ENCODE results near the gene RALY. TPM values are rescaled to one million over a fixed set of nuclear protein-coding genes. Genes with fewer than 3 reads are reported as not detected.

The RALY gene
- total RNA-seq, 1 experiment from 2014 or later, result 218 TPM

DNA sequence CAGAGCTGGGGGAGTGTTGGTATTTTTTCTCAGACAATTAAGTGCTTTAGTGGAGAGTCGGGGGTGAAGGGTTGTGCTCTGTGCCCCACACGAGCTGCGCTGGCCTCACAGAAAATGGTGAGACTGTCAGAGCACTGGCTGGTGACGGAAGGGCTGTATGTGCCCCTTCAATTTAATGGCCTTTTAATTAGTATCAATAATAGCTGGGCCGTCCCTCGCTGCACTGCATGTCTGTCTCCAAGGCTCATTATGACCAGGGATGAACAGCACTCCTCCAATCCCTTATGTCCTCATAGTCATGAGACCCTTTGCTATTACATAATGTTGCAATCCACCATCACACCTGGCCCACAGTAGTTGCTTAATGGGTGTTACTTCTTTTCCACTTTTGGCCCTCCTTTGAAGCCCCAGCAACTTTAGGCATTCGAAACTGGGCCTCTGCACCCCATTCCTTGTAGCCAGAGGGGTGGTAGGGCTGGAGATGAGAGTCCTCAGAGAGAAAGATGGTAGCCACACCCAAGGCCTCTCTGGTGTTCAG is 9.5 kb upstream of the RALY start:
- no peak for DNase-seq (ENCODE audit: low spot score)
- in situ Hi-C loops (cut with HindIII; ENCODE audit: low sequenced_read_pairs), result no loop called here

DNA sequence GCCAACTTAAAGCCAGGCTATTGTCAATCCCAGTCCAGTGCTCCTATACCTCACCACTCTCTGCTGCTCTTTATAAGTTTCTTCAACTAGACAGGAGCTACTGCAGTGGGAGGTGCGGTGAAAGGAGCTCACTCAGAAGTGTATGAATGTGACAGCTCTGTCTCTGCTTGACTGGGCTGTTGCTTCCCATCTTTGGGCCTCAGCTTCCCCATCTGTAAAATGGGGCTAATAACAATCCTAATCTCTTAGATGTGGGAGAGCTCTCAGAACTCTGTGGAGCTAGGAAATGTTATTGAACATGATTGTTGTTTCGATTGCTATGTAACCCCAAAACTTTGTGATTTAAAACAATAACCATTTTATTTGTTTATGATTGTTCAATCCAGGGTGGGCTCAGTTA is 8.4 kb upstream of the RALY start:
- DNase-seq (ENCODE audit: low spot score), result no peak
- in situ Hi-C loops (cut with HindIII; ENCODE audit: low sequenced_read_pairs), result no loop called here

DNA sequence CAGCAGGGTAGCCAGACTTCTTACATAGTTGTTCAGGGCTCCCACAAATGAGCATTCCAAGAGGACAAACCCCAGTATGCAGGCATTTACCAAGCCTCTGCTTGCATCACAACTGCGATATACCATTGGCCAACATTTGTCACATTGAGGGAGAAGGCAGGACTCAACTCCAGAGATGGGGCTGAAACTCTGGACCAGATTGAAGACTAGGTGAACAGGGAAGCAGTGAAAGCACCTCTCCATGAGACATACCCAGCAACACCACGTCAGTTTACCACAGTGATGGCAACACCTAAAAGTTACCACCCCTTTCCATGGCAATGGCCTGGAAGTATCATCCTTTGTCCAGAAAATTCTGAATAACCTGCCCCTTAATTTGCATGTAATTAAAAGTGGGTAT is 7.9 kb upstream of the RALY start:
- in situ Hi-C loops (cut with HindIII; ENCODE audit: low sequenced_read_pairs), result no loop called here
- no peak for DNase-seq (ENCODE audit: low spot score)

DNA sequence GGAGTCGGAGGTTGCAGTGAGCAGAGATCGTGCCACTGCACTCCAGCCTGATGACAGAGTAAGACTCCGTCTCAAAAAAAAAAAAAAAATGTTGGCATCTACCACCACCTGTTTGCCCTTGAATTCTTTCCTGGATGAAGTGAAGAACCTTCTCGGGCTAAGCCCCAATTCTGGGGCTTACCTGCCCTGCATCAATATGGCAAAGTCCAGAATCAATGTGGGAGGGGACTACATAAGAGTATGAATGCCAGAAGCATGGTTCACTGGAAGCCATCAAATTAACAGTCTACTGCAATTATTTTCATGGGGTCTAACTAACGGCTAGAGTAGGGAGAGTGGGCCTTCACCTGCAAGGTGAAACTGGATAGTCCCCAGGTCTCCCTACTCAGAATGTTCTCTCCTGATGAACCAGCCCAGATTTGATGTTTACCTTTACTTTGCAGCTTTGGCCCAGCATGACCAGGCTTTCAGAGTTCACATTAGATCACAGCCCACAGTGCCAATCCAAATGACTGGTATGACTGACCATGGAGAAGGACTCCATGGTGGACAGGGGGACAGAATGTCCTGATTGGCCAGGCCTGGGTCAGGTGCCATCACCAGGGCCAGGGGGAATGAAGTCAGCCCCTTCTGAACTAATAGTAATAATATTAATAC is 7.0 kb upstream of the RALY start:
- no peak for DNase-seq (ENCODE audit: low spot score)
- in situ Hi-C loops (cut with HindIII; ENCODE audit: low sequenced_read_pairs), result no loop called here

DNA sequence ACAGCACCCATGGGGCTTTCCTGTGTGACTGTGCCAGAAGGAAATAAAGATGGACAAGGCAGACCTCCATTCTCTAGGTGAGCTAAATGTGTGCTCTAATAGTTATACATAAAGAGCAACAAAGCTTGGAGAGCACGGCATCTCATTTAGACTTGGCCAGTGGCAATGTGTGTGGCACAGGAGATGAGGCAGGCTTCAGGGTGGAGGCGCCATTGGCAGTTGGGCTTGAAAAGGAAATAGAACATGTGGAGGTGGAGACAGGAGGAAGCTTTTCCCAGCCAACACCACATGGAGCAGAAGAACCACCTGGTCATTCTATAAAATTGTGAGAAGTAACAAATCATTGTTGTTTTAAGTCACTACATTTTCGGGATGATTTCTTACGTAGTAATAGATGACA is 3.6 kb upstream of the RALY start:
- in situ Hi-C loops (cut with HindIII; ENCODE audit: low sequenced_read_pairs), result no loop called here
- DNase-seq (ENCODE audit: low spot score), result no peak

DNA sequence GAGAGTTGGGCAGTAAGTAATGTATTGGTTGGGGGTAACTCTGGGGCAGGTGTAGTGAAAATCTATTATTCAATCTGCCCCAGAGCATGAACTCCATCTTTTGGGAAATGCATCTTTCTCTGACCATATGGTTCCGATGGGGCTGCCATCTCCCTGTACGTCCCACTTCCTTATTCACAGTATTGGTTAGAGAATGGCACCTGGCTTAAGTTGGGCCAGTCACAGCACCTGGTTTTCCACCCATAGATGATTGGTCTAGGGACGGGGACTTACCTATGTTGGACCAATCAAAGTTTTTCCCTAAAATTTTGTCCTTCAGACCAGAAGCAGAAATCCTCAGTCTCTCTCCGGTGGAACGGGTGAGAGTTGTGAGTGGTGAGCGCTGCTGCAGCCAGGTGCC is 2.2 kb upstream of the RALY start:
- in situ Hi-C loops (cut with HindIII; ENCODE audit: low sequenced_read_pairs), result no loop called here
- no peak for DNase-seq (ENCODE audit: low spot score)

DNA sequence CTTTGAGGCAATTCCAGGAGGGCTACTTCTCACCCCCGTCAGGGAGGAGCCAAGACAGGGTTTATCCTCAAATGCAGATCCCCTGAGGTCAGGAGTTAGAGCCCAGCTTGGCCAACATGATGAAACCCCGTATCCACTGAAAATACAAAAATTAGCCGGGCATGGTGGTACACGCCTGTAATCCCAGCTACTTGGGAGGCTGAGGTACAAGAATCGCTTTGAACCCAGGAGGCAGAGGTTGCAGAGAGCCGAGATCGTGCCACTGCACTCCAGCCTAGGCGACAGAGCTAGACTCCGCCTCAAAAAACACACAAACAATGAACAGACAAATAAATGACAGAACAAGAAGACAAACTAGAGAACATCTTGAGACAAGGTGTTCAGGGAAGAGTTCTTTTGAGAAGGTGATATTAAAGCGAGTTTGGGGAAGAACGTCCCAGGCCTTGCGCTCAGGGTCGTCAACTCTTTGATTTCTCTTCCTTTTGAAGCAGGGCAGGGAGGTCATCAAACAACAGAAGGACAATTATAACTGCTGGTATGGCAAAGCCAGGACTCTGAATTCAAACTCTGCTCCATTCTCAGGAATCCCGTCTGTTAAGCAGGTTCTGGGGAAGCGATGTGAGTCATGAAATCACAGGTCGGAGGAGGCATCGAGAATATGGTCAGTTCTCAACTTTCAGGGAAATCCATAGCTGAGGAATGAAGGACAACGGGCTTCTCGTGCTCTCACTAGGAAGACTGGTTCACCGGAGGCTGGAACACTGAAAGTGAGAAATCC is 1.4 kb upstream of the RALY start:
- in situ Hi-C loops (cut with HindIII; ENCODE audit: low sequenced_read_pairs), result no loop called here
- DNase-seq (ENCODE audit: low spot score), result no peak

DNA sequence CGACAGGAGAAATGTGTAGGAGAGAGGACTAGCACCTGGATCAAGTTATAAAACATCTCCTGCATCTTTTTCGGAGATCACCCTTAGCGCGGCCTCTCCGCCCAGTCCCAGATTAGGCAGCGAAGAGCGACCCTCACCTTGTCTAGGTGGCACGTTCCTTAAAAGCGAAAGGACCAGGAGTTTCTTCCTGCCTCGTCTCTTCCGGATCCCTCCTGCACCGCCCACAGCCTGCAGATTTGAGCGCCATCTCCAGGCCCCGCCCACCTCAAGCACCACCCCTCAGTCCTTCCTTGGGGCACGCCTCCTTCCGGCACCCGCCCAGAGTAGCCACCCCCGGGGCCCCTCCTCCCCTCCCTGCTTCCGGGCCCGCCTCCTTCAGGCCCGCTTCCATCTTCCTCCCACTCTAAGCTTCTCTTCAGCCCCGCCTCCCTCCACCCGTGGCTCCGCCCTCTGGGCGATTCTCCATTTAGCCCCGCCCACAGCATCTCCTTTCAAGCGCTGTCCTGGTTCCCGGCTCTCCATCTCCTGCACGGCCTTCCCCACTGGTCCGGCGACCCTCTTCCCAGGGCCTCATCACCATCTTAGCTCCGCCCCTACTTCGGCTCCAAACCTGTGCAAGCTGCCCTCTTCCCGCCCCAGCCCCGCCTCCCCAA is 662 bp upstream of the RALY start:
- peak; percentile 100 for DNase-seq (ENCODE audit: low spot score)

DNA sequence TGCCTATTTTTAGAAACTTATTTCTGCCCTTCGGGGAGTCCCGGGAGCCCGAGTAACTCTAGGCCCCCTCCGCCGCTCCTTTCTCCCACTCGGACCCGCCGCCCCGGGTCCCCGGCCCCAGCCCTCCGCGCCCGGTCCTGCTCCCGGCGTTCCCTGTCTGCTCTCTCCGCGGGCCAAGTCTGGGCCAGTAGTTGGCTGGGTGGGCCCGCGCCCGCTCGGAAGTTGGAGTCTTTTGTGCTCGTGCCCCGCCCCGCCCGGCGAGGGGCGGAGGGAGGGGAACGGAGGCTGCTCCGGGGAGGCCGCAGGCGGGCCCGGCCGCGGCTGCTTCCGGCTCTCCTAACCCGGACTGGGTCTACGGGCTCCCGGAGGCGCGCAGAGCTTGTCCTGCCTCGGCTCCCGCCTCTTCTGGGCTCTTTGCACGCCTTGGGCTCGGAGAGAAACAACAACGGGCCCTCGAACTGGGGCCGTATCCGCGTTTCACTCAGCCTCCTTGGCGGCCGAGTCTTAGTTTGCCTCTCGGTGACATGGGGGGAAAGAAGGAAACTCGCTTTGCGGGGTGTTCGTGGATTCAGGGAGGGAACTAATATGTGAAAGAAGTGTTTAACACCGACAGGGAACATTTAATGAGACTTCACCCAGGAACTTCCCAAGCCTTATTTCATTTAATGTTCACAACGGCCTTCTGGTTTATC is 657 bp downstream of the RALY start:
- DNase-seq (ENCODE audit: low spot score), result peak; percentile 64
- in situ Hi-C loops (cut with HindIII; ENCODE audit: low sequenced_read_pairs), result no loop called here

More for the DNA sequence above, 662 bp upstream of the RALY start:
- in situ Hi-C loops (cut with HindIII; ENCODE audit: low sequenced_read_pairs), result no loop called here

DNA sequence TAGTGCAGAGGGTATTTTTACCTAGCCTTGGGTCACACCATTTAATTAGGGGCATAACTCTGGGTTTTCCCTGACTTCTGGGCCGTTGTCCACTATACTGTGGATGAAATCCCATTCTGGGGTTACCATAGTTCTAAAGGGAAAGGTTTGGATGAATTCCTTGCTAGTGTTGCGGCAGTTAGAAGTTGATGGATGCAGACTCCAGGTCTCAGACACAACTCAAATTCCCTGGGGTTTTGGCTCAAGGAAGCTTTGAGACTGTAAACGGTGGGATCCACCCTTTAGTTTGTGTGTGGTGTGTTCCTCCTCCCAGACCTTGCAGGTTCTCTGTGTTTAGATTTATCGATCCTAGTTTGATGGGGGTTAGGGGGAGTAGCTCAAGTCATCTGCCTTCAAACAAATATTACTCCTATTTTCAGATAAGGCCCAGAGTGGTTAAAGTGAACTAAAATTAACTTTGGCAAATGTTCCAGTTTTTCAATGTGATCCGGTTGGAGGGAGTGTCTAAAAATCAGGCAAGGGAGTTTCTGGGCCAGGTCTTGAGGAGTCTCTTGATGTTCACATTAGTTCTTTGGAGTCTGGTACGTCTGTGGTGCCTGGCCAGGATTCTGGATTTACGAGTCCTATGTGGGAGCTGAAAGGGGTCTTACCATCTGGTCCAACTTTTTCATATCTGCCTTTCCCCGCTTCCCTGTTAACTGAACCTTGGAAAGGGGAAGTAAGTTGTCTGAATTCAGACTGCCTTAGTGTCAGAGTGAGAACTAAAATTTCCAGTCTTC is 1.5 kb downstream of the RALY start:
- in situ Hi-C loops (cut with HindIII; ENCODE audit: low sequenced_read_pairs), result no loop called here
- DNase-seq (ENCODE audit: low spot score), result no peak

DNA sequence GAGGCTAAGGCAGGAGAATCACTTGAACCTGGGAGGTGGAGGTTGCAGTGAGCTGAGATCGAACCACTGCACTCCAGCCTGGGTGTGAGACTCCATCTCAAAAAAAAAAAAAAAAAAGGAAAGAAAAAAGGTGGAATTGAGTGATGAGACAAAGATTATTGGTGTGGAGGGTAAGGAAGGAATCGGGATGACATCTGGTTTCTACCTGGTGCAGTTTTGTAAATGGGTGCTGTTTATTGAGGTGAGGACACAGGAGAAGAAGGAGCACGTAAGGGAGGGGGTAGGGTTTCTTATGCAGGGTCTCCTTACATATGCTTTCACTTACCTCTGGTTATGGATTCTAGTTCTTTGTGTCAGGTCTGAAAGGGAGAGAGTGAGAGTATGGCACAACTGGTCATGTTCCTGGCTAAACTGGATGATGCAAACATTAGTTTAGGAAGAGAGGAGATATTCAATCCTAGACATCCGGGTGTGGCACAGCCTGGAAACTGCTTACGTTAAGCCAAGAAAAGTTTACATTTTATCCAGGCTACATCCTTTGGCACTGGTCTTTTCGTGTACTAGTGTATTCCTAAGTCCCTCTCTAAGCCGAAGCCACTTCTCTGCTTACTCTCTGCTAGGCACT is 5.4 kb downstream of the RALY start:
- DNase-seq (ENCODE audit: low spot score), result no peak
- in situ Hi-C loops (cut with HindIII; ENCODE audit: low sequenced_read_pairs), result no loop called here

DNA sequence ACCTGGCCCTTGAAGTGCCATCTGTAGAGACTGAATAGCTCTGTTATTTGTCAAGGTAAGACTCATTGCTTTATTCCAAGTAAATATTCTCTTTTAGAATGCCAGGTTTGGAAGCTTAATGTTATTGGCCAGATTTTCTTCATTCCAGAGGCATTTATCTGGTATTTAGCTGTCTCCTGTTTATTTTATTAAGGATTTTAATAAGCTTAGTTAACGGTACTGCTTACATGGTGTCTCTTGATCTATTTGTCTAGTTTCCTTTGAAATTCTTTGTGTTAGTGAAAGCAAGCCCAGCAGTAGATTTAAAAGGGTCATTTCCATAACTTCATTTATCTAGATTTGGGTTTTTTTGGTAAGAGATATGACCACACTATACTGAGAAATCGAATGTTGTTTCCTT is 7.7 kb downstream of the RALY start:
- in situ Hi-C loops (cut with HindIII; ENCODE audit: low sequenced_read_pairs), result loop anchor here (5.0 kb wide), 1 partner anchor 71 kb away; no protein-coding TSS in a partner anchor
- no peak for DNase-seq (ENCODE audit: low spot score)

DNA sequence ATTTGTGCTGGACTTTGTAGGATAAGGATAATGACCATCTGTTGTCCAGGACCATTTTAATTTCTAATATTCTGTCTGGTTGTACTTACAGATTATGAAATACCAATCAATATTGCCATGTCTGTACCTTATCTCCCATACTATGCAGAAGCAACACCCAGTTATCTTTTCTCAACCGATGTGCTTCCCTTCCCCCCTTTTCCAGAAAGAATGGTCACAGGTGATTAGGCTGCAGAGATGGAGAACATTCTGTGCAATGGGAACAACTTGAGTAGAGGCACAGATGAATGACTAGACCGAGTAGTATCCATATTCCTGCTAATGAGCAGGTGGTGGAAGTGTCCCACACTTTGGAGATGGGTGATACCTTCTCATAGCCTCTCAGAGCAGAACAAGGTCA is 10.5 kb downstream of the RALY start:
- in situ Hi-C loops (cut with HindIII; ENCODE audit: low sequenced_read_pairs), result loop anchor here (5.0 kb wide), 1 partner anchor 68 kb away; no protein-coding TSS in a partner anchor
- no peak for DNase-seq (ENCODE audit: low spot score)

DNA sequence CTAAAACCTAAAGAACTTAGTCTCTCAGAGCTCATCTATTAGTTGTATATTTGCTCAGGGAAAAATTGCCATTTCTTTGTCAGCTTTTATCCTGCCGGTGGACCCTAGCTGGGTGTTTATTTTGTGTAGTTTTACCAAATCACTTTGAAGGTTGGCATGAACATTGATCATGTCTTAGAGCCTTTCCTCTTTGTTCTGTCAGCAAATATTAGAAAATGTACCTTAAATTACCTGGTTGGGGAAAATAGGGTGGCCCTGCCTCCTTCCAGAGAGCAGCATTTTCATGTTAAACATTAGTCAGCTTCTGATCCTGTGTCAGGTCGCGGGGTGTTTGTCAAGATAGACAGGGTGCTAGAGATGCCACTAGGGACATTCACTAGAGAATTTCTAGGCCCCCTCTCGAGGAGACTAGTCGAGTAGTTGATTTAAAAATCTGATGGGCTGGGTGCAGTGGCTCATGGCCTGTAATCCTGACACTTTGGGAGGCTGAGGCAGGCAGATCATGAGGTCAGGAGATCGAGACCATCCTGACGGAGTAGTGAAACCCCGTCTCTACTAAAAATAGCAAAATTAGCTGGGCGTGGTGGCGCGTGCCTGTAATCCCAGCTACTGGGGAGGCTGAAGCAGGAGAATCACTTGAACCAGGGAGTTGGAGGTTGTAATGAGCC is 11.2 kb downstream of the RALY start:
- DNase-seq (ENCODE audit: low spot score), result no peak
- in situ Hi-C loops (cut with HindIII; ENCODE audit: low sequenced_read_pairs), result loop anchor here (5.0 kb wide), 1 partner anchor 67 kb away; no protein-coding TSS in a partner anchor

DNA sequence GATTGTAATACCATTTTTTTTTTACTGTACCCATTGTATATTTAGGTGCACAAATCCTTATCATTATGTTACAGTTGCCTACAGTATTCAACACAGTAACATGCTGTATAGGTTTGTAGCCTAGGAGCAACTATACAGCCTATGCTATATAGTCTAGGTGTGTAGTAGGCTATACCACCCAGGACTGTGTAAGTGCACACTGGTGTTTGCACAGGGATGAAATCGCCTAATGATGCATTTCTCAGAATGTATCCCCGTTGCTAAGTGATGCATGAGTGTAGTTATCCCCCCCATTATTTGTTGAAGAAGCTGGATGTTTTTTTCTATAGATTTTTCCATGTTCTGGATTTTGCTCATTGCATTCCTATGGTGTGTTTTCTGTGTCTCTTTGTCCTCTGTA is 12.9 kb downstream of the RALY start:
- in situ Hi-C loops (cut with HindIII; ENCODE audit: low sequenced_read_pairs), result no loop called here
- no peak for DNase-seq (ENCODE audit: low spot score)

DNA sequence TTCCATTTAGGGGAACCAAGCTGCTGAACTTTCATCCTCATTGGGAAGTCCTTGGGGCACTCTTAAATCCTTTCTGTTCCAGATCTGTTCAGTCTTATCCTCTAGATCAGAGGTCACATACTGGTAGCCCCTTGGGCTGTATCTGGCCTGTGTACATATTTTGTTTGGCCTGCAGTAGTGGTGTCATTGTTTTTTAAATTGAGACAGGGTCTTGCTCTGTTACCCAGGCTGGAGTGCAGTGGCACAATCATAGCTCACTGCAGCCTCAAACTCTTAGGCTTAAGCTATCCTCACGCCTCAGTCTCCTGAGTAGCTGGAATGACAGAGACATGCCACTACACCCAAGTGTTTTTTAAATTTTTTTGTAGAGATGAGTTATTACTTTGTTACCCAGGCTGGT is 14.8 kb downstream of the RALY start:
- in situ Hi-C loops (cut with HindIII; ENCODE audit: low sequenced_read_pairs), result no loop called here
- DNase-seq (ENCODE audit: low spot score), result no peak

DNA sequence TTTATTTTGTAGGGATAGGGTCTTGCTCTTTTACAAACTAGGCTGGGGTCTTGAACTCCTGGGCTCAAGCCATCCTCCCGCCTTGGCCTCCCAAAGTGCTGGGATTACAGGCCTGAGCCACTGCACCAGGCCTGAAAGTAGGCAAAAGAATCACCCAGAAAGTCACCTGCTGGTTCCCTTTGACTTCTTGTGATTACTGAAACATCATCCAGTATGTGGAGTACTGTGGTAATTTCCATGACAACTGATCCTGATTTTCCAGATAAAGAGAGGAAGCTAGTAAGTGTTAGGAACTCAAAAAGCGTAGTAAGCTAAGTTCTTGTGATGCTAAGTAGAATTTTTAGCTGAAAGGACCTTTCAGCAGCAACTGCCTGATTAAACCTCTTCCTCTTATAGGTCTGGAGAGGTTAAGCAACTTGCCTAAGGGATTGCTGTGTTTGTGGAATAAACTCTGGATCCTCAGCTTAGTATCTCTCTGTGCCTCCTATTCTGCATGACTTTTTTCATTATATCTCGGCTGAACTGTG is 16.8 kb downstream of the RALY start:
- DNase-seq (ENCODE audit: low spot score), result no peak

DNA sequence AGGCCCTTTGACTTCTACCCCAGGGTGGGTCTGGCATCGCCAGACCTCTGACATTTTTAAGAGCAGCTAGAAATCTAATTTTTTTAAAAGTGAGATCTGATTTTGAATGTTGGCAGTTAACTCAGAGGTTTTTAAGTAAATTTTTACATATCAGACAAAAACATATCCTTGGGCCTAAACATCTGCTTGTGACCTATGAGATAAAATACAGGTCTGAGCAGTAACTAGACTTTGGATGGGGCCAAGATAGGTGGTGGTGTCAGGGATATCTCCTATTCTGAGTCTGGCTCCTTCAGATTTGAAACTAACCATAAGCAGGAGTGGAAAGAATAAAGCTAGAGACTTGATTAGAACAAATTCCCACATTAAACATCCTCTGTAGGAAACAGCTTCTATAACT is 17.6 kb downstream of the RALY start:
- in situ Hi-C loops (cut with HindIII; ENCODE audit: low sequenced_read_pairs), result no loop called here
- no peak for DNase-seq (ENCODE audit: low spot score)

More for the DNA sequence above, 16.8 kb downstream of the RALY start:
- in situ Hi-C loops (cut with HindIII; ENCODE audit: low sequenced_read_pairs), result no loop called here

Measured in G401 (cell line).